NCI-H82 (cell line): ENCODE results near the gene KCNJ14.
"Not testable (repeated sequence)": the region's sequence is repeated elsewhere in the genome, so short reads cannot be mapped to it uniquely, and the experiment has no call there.

Experiments used
- DNase-seq: peaks from one replicate; lab custom pipeline; 2025; lab: John Stamatoyannopoulos, UW

Gene KCNJ14

GRCh38 chr19:48471836-48472235, 16.5 kb downstream of the KCNJ14 start:
- no peak for DNase-seq

- DNase-seq: no peak
Observed at GRCh38 chr19:48473161-48473966, 18.0 kb downstream of the KCNJ14 start.

- DNase-seq: no peak
Observed at GRCh38 chr19:48474084-48474592, 18.8 kb downstream of the KCNJ14 start.

- no peak for DNase-seq
Observed at GRCh38 chr19:48475369-48476068, 20.1 kb downstream of the KCNJ14 start.

- no peak for DNase-seq
Observed at GRCh38 chr19:48476176-48476575, 20.8 kb downstream of the KCNJ14 start.

GRCh38 chr19:48477067-48477685, 21.8 kb downstream of the KCNJ14 start:
- no peak for DNase-seq

DNA sequence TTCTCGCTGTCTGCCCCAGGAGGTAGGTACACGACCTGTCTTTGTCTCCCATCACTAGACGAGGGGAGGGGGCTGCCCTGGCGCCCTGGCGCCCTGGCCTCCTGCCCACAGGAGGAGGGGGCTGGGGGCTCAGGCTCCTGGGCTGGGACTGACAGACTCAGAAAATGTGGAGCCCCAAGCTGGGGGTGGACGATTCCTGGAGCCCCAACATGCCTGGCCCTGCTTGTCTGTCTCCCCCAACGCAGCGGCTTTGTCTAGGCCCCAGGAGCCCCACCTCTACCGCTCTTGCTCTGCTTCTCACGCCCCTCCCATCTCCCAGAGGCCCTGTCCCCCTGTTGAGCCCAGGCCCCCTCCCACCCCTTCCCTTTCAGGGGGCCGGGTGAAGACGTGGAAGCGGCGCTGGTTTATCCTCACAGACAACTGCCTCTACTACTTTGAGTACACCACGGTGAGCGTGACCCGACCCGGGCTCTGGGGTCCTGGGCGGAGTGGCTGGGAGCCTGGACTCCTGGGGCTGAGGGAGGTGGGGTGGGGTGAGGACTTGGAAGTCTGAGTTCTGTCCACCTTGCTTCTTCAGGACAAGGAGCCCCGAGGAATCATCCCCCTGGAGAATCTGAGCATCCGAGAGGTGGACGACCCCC, 22.4 kb downstream of the KCNJ14 start:
- DNase-seq: no peak

DNA sequence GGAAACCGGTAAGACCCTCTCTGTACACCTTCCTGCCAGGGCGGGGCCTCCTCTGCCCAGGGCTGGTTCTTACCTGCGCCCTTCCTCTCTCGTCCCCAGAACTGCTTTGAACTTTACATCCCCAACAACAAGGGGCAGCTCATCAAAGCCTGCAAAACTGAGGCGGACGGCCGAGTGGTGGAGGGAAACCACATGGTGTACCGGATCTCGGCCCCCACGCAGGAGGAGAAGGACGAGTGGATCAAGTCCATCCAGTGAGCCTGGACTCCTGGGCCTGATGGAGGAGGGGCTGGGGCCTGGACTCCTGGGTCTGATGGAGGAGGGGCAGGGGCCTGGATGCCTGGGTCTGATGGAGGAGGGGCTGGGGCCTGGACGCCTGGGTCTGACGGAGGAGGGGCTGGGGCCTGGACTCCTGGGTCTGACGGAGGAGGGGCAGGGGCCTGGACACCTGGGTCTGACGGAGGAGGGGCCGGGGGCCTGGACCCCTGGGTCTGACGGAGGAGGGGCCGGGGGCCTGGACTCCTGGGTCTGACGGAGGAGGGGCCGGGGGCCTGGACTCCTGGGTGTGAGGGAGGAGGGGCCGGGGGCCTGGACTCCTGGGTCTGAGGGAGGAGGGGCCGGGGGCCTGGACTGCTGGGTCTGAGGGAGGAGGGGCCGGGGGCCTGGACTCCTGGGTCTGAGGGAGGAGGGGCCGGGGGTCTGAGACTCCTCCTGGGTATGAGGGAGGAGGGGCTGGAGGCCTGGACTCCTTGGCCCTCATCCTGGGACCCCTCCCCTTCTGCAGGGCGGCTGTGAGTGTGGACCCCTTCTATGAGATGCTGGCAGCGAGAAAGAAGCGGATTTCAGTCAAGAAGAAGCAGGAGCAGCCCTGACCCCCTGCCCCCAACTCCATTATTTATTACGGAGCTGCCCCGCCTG, 23.2 kb downstream of the KCNJ14 start:
- no peak for DNase-seq

DNA sequence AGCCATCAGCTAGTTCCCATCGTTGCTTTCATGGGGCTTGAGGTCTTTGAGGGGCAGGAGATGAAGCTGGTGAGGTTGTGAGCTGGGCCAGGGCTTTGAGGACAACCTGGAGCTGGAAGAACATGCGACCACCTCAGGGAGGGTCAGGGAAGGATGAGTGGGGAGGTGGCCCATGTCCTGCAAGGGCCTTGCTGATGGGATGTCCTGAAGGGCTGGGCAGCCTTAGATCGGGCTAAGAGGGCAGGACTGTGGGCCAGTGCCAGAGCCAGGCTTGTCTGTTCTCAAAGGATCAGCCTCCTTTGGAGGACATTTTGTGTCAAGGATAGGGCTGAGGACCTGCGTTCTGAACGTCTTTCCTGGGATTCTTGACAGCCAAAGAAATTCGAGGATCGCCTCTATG, 24.3 kb downstream of the KCNJ14 start:
- DNase-seq: no peak

GRCh38 chr19:48480183-48480557, 24.8 kb downstream of the KCNJ14 start:
- DNase-seq: peak; percentile 39

DNA sequence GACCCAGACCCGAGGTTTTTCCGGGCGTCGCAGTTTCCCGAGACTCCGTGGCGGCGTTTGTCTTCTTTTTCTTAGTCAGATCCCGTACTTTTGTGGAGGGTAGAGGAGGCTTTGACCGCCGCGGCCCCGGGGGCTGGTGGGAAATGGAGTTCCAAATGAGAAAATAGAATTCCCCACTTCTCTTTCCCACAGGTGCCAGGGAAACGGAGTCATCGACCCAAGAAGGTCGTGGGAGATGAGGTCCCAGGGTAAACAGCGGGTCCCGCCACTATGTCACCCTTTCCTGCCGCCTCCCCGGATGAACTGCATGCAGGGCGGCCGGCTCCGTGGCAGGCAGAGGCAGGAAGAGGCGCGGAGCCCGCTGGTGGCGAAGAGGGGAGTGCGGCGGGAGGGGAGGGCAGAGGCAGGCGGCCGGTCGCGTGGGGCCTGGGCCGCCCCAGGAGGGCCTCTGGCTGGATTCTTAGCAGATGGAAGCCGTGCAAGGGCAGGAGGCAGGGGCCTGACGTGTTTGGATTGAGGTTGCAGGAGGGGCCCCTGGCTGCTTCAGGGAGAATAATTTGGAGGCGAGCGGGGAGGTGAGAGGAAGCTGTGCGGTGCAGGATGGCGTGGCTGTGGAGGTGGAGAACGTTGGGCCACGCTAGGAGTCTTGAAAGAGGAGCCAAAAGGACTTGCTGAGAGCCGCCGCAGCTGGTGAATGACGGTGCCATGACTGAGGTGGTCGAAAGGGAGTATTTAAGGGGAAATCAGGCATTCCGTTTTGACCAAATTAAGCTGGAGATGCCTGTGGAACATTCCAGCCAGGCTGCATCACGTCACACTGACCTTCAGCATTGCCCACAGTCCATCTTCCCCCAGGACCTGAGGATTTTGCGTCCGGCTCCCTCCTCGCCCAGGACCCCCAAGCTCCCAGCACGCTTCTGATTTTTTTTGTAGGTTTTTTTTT, 25.5 kb downstream of the KCNJ14 start:
- DNase-seq: no peak

GRCh38 chr19:48481846-48482639, 26.7 kb downstream of the KCNJ14 start:
- DNase-seq: peak; percentile 49

- peak; percentile 36 for DNase-seq
Observed at GRCh38 chr19:48483301-48483700, 27.9 kb downstream of the KCNJ14 start.

DNA sequence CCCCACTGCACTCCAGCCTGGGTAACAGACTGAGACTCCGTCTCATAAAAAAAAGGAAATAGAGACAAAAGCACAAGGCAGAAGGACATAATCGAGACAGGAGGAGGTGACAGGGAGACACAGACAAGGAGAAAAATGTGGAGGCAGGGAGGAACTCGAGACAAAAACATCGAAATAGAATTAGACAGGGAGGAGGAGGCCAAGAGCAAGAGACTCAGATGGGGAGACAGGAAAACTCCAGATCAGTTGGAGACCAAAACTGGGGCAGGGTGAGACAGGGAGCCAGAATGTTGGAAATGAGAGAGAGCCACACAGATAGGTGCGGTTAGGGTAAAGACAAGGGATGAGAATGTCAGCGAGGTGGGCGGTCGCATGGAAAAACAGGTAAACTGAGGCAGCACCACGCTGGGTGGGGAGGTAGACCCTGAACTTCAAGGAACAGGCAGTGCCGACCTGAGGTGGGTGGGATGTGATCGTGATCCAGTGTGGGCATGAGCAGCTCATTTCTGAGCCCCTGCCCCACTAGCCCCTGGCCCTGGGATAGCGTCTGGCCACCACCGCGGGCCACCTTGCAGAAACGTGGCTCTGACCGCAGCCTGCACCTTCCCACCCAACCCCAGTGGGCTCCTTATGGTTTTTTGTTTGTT, 29.0 kb downstream of the KCNJ14 start:
- no peak for DNase-seq

DNA sequence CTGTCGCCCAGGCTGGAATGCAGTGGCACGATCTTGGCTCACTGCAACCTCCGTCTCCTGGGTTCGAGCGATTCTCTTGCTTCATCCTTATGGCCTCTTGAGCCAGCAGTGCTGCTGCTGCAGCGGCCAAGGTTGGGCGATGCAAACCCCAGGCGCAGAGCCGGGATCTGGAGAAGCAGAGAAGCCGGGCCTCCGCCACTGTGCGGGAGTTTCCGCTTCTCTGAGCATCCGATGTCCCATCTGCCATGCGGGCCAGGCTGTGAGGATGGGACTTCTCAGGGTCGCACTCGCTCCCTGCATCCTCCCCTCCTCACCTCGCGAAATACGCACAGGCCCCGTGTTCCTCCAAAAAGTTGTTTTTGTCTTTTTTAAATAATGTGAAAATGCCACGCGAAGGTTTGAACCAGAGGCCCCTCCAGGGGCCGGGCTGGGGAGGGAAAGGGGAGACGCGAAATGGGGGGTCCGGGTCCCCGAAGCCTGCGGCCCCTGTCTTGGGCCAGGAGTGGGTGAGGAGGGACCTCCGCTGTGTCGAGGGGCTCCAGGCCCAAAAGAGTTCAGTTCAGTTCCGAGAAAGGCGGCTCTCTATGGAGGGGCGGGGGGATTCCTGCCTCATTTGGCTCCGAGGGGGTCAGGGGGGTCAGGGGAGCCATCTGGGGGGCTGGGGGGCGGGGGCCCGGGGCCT, 29.7 kb downstream of the KCNJ14 start:
- DNase-seq: peak; percentile 30

DNA sequence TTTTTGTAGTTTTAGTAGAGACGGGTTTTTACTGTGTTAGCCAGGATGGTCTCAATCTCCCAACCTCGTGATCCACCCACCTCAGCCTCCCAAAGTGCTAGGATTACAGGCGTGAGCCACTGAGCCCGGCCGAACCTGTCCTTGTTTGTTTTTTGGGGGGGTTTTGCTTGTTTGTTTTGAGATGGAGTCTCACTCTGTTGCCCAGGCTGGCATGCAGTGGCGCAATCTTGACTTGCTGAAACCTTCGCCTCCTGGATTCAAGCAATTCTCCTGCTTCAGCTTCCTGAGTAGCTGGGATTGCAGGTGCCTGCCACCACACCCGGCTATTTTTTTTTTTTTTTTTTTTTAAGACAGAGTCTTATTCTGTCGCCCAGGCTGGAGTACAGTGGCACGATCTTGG, 31.3 kb downstream of the KCNJ14 start:
- not testable (repeated sequence) for DNase-seq

GRCh38 chr19:48487544-48487943, 32.2 kb downstream of the KCNJ14 start:
- no peak for DNase-seq

- DNase-seq: no peak
Observed at GRCh38 chr19:48487948-48488347, 32.6 kb downstream of the KCNJ14 start.
